Keratinocyte (primary cell): ENCODE measurements around the gene DENND5A.

Experiments used
- EZH2 ChIP-seq: IDR thresholded peaks from one replicate; pipeline ENCODE4 v1.6.1; 2012; ENCODE audit warnings: inconsistent platforms, mild to moderate bottlenecking, low read length, moderate library complexity
- TF ChIP-seq, protein P1 (sequence below), 3 experiments: IDR thresholded peaks in 1 of 3; conservative IDR thresholded peaks in 1 of 3; optimal IDR thresholded peaks in 1 of 3; 2 replicates in 2 of 3; 3 replicates in 1 of 3; pipeline versions ENCODE3 to v1.5.1; 2011; ENCODE audit warnings: low read length in 3 of 3, mild to moderate bottlenecking in 3 of 3, moderate library complexity in 2 of 3, control low read depth in 1 of 3, inconsistent platforms in 1 of 3; ENCODE audit not compliant: insufficient read depth in 2 of 3; ENCODE audit errors: extremely low read depth in 1 of 3

DNA sequence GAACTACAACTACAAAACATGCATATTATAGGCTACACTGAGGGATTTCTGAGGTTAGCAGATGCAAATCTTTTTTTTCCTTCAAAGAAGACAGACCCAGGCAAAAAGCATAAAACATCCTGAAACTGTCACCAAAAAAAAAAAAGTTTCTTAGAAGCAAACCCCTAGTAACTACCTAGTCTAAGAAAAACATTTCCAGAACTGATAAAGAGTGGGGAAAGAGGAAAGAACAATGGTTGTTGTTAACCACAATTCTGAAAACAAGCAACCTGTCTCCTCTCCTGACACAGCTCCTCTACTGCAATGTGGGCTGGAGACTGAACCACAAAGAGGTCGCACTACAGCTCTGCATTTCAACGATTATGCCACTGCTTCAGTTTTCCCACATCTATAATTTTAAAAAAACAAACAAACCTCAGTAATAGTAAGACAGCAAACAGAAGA is 15.0 kb downstream of the DENND5A start:
- TF ChIP-seq EZH2 = no peak
- TF ChIP-seq, protein P1, sequence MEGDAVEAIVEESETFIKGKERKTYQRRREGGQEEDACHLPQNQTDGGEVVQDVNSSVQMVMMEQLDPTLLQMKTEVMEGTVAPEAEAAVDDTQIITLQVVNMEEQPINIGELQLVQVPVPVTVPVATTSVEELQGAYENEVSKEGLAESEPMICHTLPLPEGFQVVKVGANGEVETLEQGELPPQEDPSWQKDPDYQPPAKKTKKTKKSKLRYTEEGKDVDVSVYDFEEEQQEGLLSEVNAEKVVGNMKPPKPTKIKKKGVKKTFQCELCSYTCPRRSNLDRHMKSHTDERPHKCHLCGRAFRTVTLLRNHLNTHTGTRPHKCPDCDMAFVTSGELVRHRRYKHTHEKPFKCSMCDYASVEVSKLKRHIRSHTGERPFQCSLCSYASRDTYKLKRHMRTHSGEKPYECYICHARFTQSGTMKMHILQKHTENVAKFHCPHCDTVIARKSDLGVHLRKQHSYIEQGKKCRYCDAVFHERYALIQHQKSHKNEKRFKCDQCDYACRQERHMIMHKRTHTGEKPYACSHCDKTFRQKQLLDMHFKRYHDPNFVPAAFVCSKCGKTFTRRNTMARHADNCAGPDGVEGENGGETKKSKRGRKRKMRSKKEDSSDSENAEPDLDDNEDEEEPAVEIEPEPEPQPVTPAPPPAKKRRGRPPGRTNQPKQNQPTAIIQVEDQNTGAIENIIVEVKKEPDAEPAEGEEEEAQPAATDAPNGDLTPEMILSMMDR (optimal IDR thresholded peaks at IDR 0.05 in 1 of 3, IDR thresholded peaks at IDR 0.05 in 1 of 3, conservative IDR thresholded peaks at IDR 0.05 in 1 of 3; ENCODE audit: extremely low read depth in 1 of 3, insufficient read depth in 2 of 3, low read length in 3 of 3) = no peak
